Measurements from ENCODE around the gene ABCA1. TPM values are rescaled to one million over a fixed set of nuclear protein-coding genes. Genes with fewer than 3 reads are reported as not detected.
"Not testable (repeated sequence)": the region's sequence is repeated elsewhere in the genome, so short reads cannot be mapped to it uniquely, and the experiment has no call there.

The ABCA1 gene
- total RNA-seq, 4 donors from 2014 or later: 18.3 to 59.8 (median 35.0) TPM

DNA sequence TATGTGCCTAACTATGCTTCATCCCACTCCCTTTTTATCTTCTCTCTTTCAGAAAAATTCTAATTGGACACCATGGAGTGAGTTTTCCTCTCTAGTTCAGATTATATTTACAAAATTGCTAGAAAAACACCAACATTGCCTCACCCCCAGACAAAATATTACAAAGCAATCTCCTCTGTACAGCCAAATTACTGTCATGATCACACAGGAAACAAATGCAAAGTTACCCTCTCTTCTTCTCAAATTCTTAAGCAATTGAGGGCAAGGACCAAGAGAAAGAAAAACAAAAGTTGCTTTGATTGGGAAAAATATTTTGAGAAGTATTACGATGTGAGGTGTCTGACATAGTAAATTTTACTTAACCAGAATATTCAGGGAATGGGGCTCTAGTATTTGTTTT, 30.8 kb upstream of the ABCA1 start:
- 35 to 46% methylated on average over 1 of the region's 1 CpG for WGBS, 2 donors
- Histone ChIP-seq H3K36me3 (no peaks in the 10 kb centered on the region), H3K27ac (no peak overlapping the region), H3K4me3 (replicated peaks in 1 of 3) (no peak overlapping the region), H3K9me3 (no peaks in the 10 kb centered on the region), H3K27me3 (no peaks in the 10 kb centered on the region), H3K4me1 (no peaks in the 10 kb centered on the region)
- no peak for TF ChIP-seq CTCF (IDR thresholded peaks at IDR 0.05)
- no peak for TF ChIP-seq POLR2A (IDR thresholded peaks at IDR 0.05)
- intact Hi-C loops (cut with DNase I): no loop called here
- no peak for DNase-seq

DNA sequence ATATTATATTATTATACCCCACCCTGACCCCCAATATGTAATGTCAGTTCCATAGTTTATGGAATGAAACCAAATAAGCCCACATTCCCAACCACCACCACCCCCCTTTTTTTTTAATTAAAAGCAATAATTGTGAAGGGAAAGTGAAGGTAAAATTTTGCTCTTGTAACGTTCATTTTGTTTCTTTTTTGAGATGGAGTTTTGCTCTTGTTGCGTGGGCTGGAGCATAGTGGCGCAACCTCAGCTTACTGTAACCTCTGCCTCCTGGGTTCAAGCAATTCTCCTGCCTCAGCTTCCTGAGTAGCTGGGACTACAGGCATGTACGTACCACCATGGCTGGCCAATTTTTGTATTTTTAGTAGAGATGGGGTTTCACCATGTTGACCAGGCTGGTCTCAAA, 30.1 kb upstream of the ABCA1 start:
- H3K4me1 ChIP-seq; DNase-seq; H3K27ac ChIP-seq; intact Hi-C loops (cut with DNase I); H3K36me3 ChIP-seq; H3K27me3 ChIP-seq; H3K9me3 ChIP-seq; H3K4me3 ChIP-seq (replicated peaks in 1 of 3): not testable (repeated sequence)
- WGBS, 2 donors: 74 to 76% methylated on average over 4 of the region's 4 CpGs

DNA sequence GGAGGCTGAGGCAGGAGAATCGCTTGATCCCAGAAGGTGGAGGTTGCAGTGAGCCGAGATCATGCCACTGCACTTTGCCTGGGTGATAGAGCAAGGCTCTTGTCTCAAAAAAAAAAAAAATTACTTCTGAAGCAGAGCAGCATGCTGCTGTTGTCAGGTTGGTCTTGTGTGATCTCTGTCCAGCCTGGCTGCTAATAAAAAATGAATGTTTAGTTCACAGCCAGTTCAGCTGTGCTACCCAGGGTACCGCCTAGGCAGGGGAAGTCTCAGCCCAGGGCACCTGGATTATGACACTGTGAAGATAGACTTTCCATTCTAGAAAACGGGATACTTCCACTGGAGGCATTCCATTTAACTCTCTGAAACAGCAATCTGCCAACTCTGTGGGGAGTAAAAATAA, 23.5 kb upstream of the ABCA1 start:
- intact Hi-C loops (cut with DNase I): no loop called here
- Histone ChIP-seq H3K27ac (no peak overlapping the region), H3K9me3 (no peaks in the 10 kb centered on the region), H3K4me1 (no peaks in the 10 kb centered on the region), H3K36me3 (no peaks in the 10 kb centered on the region), H3K4me3 (replicated peaks in 1 of 3) (no peak overlapping the region), H3K27me3 (no peaks in the 10 kb centered on the region)
- TF ChIP-seq CTCF (IDR thresholded peaks at IDR 0.05): no peak
- TF ChIP-seq POLR2A (IDR thresholded peaks at IDR 0.05): no peak
- 79 to 87% methylated on average over 4 of the region's 4 CpGs for WGBS, 2 donors
- DNase-seq: no peak

DNA sequence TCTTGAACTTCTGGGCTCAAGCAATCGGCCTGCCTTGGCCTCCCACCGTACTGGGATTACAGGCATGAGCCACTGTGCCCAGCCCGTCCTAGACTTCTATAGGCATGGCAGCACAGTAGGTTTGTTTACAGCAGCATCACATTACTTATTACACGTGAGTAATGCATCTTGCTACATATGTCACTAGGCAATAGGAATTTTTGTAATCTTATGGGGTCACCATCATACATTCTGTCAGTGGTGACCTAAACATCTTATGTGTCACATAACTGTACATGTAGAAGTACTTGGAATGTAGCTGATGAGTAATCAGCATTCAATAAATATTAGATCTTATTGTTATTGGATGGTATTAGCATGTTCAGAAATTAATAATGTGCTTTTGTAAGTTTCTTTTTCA, 22.9 kb upstream of the ABCA1 start:
- no peak overlapping the region for H3K27ac ChIP-seq
- no peak overlapping the region for H3K4me3 ChIP-seq (replicated peaks in 1 of 3)
- intact Hi-C loops (cut with DNase I): no loop called here
- H3K36me3 ChIP-seq: no peaks in the 10 kb centered on the region
- no peak for DNase-seq
- no peaks in the 10 kb centered on the region for H3K4me1 ChIP-seq
- H3K27me3 ChIP-seq: no peaks in the 10 kb centered on the region
- TF ChIP-seq POLR2A (IDR thresholded peaks at IDR 0.05): no peak
- TF ChIP-seq CTCF (IDR thresholded peaks at IDR 0.05): no peak
- no peaks in the 10 kb centered on the region for H3K9me3 ChIP-seq
- WGBS, 2 donors: 94 to 98% methylated on average over 4 of the region's 4 CpGs

DNA sequence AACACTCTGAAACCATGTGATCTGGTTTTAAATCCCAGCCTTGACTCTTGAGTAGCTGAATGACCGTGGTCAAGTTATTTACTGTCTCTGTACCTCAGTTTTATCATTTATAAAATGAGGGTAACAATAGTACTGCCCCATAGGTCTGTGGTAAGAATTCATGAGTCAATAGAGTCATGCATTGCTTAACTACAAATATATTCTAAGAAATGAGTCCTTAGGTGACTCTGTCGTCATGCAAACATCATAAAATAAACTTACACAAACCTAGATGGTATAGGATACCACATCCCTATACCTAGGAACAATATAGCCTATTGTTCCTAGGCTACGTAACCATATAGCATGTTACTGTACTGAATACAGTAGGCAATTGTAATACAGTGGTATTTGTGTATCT, 20.3 kb upstream of the ABCA1 start:
- intact Hi-C loops (cut with DNase I): no loop called here
- H3K9me3 ChIP-seq: no peaks in the 10 kb centered on the region
- no peaks in the 10 kb centered on the region for H3K4me1 ChIP-seq
- no peak overlapping the region for H3K27ac ChIP-seq
- H3K27me3 ChIP-seq: no peaks in the 10 kb centered on the region
- 86 to 89% methylated on average over 3 of the region's 3 CpGs for WGBS, 2 donors
- H3K4me3 ChIP-seq (replicated peaks in 1 of 3): no peak overlapping the region
- DNase-seq: no peak
- no peaks in the 10 kb centered on the region for H3K36me3 ChIP-seq
- TF ChIP-seq POLR2A (IDR thresholded peaks at IDR 0.05): no peak
- TF ChIP-seq CTCF (IDR thresholded peaks at IDR 0.05): no peak

- intact Hi-C loops (cut with DNase I): no loop called here
- Histone ChIP-seq H3K27me3 (no peaks in the 10 kb centered on the region), H3K27ac (no peak overlapping the region), H3K4me3 (replicated peaks in 1 of 3) (no peak overlapping the region), H3K4me1 (no peaks in the 10 kb centered on the region), H3K36me3 (no peaks in the 10 kb centered on the region), H3K9me3 (no peaks in the 10 kb centered on the region)
- no peak for TF ChIP-seq CTCF (IDR thresholded peaks at IDR 0.05)
- TF ChIP-seq POLR2A (IDR thresholded peaks at IDR 0.05): no peak
- 87 to 91% methylated on average over 3 of the region's 3 CpGs for WGBS, 2 donors
- no peak for DNase-seq
These were observed 16.9 kb upstream of the ABCA1 start for GRCh38 chr9:104944871-104945270.
